GM12874 (cell line): ENCODE results near the gene EPB41L3.

Experiments
- TF ChIP-seq, protein P1 (sequence below): IDR thresholded peaks from 2 replicates; pipeline ENCODE4 v1.5.1; 2011; ENCODE audit warnings: low read depth, mild to moderate bottlenecking, control low read depth, low read length, moderate library complexity; ENCODE audit not compliant: insufficient read depth

Gene EPB41L3

DNA sequence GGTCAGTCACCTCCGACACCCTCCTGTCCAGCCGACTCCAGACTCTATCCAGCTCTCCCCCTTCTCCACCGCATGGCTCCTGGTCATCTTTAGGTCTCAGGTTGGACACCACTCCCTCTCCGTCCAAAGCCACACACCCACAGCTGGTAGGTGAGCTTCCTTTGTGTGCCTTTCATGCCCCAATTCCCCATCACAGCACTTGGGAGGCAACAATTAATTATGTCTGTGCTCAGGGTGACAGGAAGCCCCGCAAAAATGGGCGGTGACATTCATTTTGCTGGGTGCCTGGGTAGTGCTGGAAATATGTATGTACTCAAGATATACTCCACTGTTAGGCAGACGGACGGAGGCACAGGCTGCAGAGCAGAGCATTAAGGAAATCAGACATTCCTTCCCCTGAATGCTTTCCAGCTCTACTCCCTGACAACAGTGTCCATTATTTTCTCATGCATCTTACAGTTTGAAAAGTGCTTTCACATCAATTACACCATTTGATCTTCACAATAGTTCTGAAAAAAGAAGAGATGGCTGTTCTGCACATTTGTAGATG is 13.1 kb downstream of the EPB41L3 start:
- TF ChIP-seq, protein P1, sequence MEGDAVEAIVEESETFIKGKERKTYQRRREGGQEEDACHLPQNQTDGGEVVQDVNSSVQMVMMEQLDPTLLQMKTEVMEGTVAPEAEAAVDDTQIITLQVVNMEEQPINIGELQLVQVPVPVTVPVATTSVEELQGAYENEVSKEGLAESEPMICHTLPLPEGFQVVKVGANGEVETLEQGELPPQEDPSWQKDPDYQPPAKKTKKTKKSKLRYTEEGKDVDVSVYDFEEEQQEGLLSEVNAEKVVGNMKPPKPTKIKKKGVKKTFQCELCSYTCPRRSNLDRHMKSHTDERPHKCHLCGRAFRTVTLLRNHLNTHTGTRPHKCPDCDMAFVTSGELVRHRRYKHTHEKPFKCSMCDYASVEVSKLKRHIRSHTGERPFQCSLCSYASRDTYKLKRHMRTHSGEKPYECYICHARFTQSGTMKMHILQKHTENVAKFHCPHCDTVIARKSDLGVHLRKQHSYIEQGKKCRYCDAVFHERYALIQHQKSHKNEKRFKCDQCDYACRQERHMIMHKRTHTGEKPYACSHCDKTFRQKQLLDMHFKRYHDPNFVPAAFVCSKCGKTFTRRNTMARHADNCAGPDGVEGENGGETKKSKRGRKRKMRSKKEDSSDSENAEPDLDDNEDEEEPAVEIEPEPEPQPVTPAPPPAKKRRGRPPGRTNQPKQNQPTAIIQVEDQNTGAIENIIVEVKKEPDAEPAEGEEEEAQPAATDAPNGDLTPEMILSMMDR, result no peak

DNA sequence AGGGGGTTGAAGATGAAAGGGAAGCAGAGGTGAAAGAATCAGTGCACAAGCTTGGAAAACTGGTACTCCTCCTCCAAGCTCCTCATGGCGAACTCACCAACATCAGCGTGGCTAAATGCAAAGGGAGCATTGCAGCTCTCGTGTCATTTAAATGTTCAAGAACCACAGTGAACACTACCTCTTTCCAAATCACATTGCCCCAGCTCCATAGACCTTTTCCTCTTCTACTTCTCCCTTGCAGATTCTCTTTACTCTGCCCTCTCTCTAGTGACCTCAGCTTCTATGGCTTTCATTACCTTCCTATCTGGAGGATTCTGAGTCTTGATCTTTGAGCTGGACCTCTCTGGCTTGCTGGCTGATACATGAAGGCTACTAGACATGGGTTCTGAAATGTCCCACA is 14.3 kb downstream of the EPB41L3 start:
- TF ChIP-seq, protein P1, result no peak

DNA sequence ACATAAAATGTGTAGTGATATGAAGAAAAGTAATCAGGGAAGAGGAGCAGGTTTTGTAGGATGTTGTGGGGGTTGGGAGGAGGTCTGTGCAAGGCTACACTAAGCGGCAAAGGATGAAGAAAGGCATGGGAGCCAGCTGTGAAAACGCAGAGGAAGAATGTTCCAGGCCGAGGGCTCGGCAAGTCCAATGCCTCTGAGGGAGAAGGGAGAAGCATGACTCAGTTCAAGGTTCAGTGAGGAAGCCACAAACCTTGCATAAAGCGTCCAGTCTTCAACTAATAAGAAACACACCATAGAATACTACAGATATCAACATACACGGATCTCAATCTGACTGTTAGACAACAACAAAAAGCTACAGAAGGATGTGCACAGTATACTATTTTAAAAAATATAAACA is 16.2 kb downstream of the EPB41L3 start:
- TF ChIP-seq, protein P1, result no peak

DNA sequence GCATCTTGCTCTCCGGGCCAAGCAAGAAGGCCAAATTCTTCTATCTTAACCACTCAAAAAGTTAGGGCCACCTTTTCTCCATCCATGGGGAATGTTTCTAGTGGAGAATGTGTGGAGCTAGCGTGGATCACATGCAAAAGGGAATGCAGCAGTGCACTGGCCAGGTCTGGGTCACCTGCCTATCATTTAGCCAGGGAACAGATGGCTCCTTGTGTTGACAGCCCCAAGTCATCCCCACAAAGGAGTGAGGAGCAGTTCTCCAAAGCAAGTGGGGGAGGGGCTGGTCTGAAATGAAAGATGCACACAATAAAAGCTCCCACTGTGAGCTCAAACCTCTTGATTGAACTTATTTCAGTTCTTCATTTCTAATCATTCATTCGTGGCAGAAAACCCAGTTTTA is 19.1 kb downstream of the EPB41L3 start:
- TF ChIP-seq, protein P1, result no peak

DNA sequence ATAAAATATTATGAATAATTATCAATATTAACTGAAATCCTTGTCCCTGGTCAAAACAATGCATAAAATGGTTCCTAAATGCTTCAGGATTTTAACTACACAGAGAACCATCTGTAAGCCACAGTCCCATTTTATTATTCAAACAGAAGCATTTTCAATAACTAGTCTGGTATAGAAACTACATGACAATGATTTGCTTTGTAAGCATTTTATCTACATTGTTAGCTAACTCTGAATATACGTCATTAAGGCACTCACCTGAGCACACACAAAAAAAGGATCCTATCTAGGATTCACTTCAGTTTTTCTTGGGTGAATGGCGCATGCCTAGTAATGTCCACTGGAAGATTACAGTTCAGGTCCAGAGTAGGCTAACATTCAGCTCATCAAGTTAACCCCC is 22.8 kb downstream of the EPB41L3 start:
- TF ChIP-seq, protein P1, result no peak

DNA sequence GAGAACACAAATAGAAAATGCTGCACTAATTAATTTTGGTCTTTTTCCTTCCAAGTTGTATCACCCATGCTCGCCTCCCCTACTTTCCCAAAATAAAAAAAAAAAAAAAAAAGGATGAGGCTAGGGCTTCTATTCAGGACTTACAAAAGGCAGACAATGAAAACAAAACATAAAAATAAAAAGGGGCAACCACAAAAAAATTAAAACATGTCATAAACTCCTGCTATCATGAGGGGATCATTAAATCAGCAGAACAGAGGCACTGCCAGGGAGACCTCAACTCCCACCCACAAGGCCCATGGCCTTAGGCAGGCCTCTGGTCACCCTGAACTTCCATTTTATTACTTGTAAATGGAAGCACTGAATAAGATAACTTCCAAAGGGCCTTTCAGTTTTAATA is 23.3 kb downstream of the EPB41L3 start:
- TF ChIP-seq, protein P1, result no peak

DNA sequence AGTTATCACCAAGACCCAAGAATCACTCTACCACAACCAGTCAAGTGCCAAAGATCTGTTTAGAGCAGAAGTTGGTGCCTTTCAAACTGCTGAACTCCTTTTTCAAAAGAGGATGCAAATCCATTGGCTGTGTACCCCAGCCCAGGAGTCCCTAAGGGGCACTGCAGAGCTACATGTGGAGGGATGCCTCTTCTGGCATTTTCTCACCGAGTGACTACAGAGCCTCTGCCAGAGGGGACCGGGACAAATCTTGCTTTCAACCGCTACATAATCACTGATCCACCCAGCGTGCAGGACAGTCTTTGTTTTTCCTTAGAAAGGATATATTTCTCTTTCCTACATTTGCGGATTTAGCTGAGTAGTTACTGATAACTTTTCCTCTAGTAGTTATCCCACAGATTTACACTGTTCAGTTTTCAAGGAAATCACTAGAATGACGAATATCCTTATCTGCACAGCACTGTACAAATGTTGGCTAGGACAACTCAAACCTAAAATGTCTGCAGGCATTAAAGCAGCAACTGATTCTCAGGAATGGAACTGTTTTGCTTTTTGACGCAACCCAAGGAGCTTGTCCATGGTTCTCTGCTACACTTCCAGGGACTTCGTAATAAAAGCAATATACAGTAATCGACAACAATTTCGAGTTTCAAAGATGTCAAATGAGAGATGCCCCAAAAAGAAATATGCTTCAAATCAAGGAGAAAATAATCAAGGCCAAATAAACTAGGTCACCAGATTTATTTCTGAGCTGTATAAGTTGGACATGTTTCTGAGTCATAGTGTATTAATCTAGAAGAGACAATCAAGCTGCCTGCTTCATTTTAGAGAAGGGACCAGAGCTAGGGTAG is 24.1 kb downstream of the EPB41L3 start:
- TF ChIP-seq, protein P1, result no peak
